HepG2 (cell line): ENCODE measurements around the gene GSS. TPM values are rescaled to one million over a fixed set of nuclear protein-coding genes. Genes with fewer than 3 reads are reported as not detected.

Experiments used
- ARID2 ChIP-seq: sonication (generic); formaldehyde crosslinking; IDR thresholded peaks from 2 replicates; pipeline ENCODE4 v1.8.1; 2022; ENCODE audit warnings: mild to moderate bottlenecking, missing genetic modification reagents, borderline replicate concordance
- ATF4 ChIP-seq, 2 experiments: fragments of 450-650 bp in 1 of 2; sonication (generic) in 1 of 2; formaldehyde crosslinking; IDR thresholded peaks; 2 replicates each; pipeline versions ENCODE4 v1.5.0 to v1.8.0; 2020 to 2022; ENCODE audit warnings: mild to moderate bottlenecking in 1 of 2, missing genetic modification reagents in 1 of 2
- BCL6 ChIP-seq: IDR thresholded peaks from 2 replicates; pipeline ENCODE4 v1.6.1; 2016; ENCODE audit warnings: missing genetic modification reagents, missing compliant biosample characterization
- BHLHE40 ChIP-seq: IDR thresholded peaks from 2 replicates; pipeline ENCODE4 v1.6.1; 2011; ENCODE audit warnings: low read length, improper control_type of control experiment
- CHD4 ChIP-seq: fragments of 200-600 bp; sonication (generic); IDR thresholded peaks from 2 replicates; pipeline ENCODE4 v1.7.0; 2017; ENCODE audit warnings: mild to moderate bottlenecking, low read length, borderline replicate concordance
- GTF3A ChIP-seq: sonication (generic); formaldehyde crosslinking; conservative IDR thresholded peaks from 2 replicates; pipeline ENCODE4 v1.4.0; 2020; ENCODE audit warnings: mild to moderate bottlenecking, missing genetic modification reagents
- HDAC1 ChIP-seq: sonication (generic); formaldehyde crosslinking; IDR thresholded peaks from 2 replicates; pipeline ENCODE4 v1.5.1; 2020; ENCODE audit warnings: mild to moderate bottlenecking, missing genetic modification reagents
- IKZF4 ChIP-seq: sonication (generic); formaldehyde crosslinking; IDR thresholded peaks from 2 replicates; pipeline ENCODE4 v1.5.1; 2020; ENCODE audit warnings: borderline replicate concordance, mild to moderate bottlenecking, low read depth, missing genetic modification reagents; ENCODE audit errors: not compliant biosample characterization
- NFE2L1 ChIP-seq: sonication (generic); formaldehyde crosslinking; IDR thresholded peaks from 2 replicates; pipeline ENCODE4 v1.4.0; 2020; ENCODE audit warnings: missing genetic modification reagents, mild to moderate bottlenecking, borderline replicate concordance
- NONO ChIP-seq, 2 experiments: fragments of 450-650 bp in 1 of 2; sonication (generic) in 1 of 2; formaldehyde crosslinking in 1 of 2; IDR thresholded peaks in 1 of 2; conservative IDR thresholded peaks in 1 of 2; 2 replicates each; pipeline versions ENCODE4 v1.6.1 to v1.8.0; 2017 to 2022; ENCODE audit warnings: mild to moderate bottlenecking in 1 of 2, missing genetic modification reagents in 1 of 2, moderate library complexity in 1 of 2
- PPARG ChIP-seq: conservative IDR thresholded peaks from 2 replicates; pipeline ENCODE4 v1.6.1; 2016; ENCODE audit warnings: missing biosample characterization, missing genetic modification reagents
- SIX1 ChIP-seq: sonication (generic); formaldehyde crosslinking; IDR thresholded peaks from 2 replicates; pipeline ENCODE4 v1.4.0; 2020; ENCODE audit warnings: missing genetic modification reagents, borderline replicate concordance
- SKIL ChIP-seq: sonication (generic); formaldehyde crosslinking; IDR thresholded peaks from 2 replicates; pipeline ENCODE4 v1.8.0; 2022; ENCODE audit warnings: missing genetic modification reagents, mild to moderate bottlenecking, moderate library complexity, borderline replicate concordance
- SP4 ChIP-seq: sonication (generic); formaldehyde crosslinking; IDR thresholded peaks from 2 replicates; pipeline ENCODE4 v1.8.1; 2023; ENCODE audit warnings: mild to moderate bottlenecking, missing genetic modification reagents
- TFDP1 ChIP-seq: IDR thresholded peaks from 2 replicates; pipeline ENCODE4 v1.6.1; 2016; ENCODE audit warnings: missing compliant biosample characterization, missing genetic modification reagents, borderline replicate concordance
- WIZ ChIP-seq: sonication (generic); formaldehyde crosslinking; IDR thresholded peaks from 2 replicates; pipeline ENCODE4 v1.5.1; 2020; ENCODE audit warnings: mild to moderate bottlenecking, missing genetic modification reagents
- ZFP82 ChIP-seq: sonication (generic); formaldehyde crosslinking; IDR thresholded peaks from 2 replicates; pipeline ENCODE4 v1.5.1; 2020; ENCODE audit warnings: mild to moderate bottlenecking, missing genetic modification reagents, borderline replicate concordance
- ZNF616 ChIP-seq: sonication (generic); formaldehyde crosslinking; IDR thresholded peaks from 2 replicates; pipeline ENCODE4 v1.5.0; 2020; ENCODE audit warnings: low read depth, mild to moderate bottlenecking, missing genetic modification reagents
- ZNF670 ChIP-seq: sonication (generic); formaldehyde crosslinking; IDR thresholded peaks from 2 replicates; pipeline ENCODE4 v1.8.0; 2022; ENCODE audit warnings: mild to moderate bottlenecking, missing genetic modification reagents, borderline replicate concordance
- ZNF7 ChIP-seq: IDR thresholded peaks from 2 replicates; pipeline ENCODE4 v1.6.1; 2016; ENCODE audit warnings: missing biosample characterization, missing genetic modification reagents
- ZNF749 ChIP-seq: sonication (generic); formaldehyde crosslinking; IDR thresholded peaks from 2 replicates; pipeline ENCODE4 v1.8.0; 2022; ENCODE audit warnings: mild to moderate bottlenecking, missing genetic modification reagents, moderate library complexity, borderline replicate concordance
- ZNF776 ChIP-seq: sonication (generic); formaldehyde crosslinking; IDR thresholded peaks from 2 replicates; pipeline ENCODE4 v1.4.0; 2020; ENCODE audit warnings: mild to moderate bottlenecking, missing genetic modification reagents
- ZNF782 ChIP-seq: sonication (generic); formaldehyde crosslinking; IDR thresholded peaks from 2 replicates; pipeline ENCODE4 v1.4.0; 2020; ENCODE audit warnings: missing genetic modification reagents, mild to moderate bottlenecking, borderline replicate concordance
- ZXDC ChIP-seq: sonication (generic); formaldehyde crosslinking; IDR thresholded peaks from 2 replicates; pipeline ENCODE4 v1.5.0; 2020; ENCODE audit warnings: mild to moderate bottlenecking, missing genetic modification reagents
- polyA plus RNA-seq, 8 experiments: library from polyadenylated mRNA; depleted of rRNA in 3 of 8; stranded (reverse) in 7 of 8; unstranded in 1 of 8; fragments of >200 nt; fragmentation: Illumina TruSeq in 4 of 8; extraction: Trizol in 4 of 8; gene quantifications; 2 replicates each; pipeline versions ENCODE4 v1.2.1 to v1.2.3, GENCODE V29; 2011 to 2016; ENCODE audit warnings: low read depth in 4 of 8, missing spikeins in 1 of 8, mixed read lengths in 1 of 8; ENCODE audit not compliant: insufficient read depth in 1 of 8
- total RNA-seq, 5 experiments: library from RNA; depleted of rRNA; stranded (reverse); fragments of >200 nt; fragmentation: Illumina TruSeq; extraction: Trizol; gene quantifications; 2 replicates each; pipeline ENCODE4 v1.2.3, GENCODE V29; 2016; ENCODE audit warnings: low read depth in 1 of 5

Gene GSS
- total and polyA plus RNA-seq, 2 of the 13 experiments (the other 11 are each of a cell fraction or from before 2014, with no cell fraction given) = 80.1 to 102 TPM

GRCh38 chr20:34954904-34955230 is 739 bp downstream of the GSS start (continued):
- TF ChIP-seq SKIL (CRISPR knock-in tag) (no peak; the same call in 1 of the 2 replicates), ARID2 (CRISPR knock-in tag) (no peak), NFE2L1 (CRISPR knock-in tag) (0 out of 2 replicates have a peak, but pooled peaks have one; percentile 11), WIZ (CRISPR knock-in tag) (peak; percentile 34; the same call in 1 of the 2 replicates), ZNF670 (CRISPR knock-in tag) (no peak), IKZF4 (CRISPR knock-in tag) (no peak), BHLHE40 (peak; percentile 90), SP4 (CRISPR knock-in tag) (no peak), SIX1 (CRISPR knock-in tag) (no peak), ZNF616 (no peak), HDAC1 (CRISPR knock-in tag) (no peak), ZFP82 (no peak), ZNF782 (no peak), GTF3A (CRISPR knock-in tag) (no peak), ZNF749 (CRISPR knock-in tag) (0 out of 2 replicates have a peak, but pooled peaks have one; percentile 7), CHD4 (no peak), BCL6 (CRISPR knock-in tag) (no peak), ZXDC (CRISPR knock-in tag) (no peak), NONO (IDR thresholded peaks at IDR 0.05) (no peak), NONO (CRISPR knock-in tag; conservative IDR thresholded peaks at IDR 0.05) (no peak), ATF4 (CRISPR knock-in tag; IDR thresholded peaks at IDR 0.05) (peak in 1 of 2 experiments; percentile 48; a peak in 1 of 4 replicates), PPARG (CRISPR knock-in tag) (peak; percentile 72), TFDP1 (peak; percentile 75; the same call in 1 of the 2 replicates), ZNF776 (CRISPR knock-in tag) (no peak), ZNF7 (no peak)
